OCI-LY1 (cell line): ENCODE data around the gene POLD2.

ENCODE experiments used
- CTCF ChIP-seq: fragments of 200-600 bp; sonication (generic), shearing (Covaris generic); IDR thresholded peaks from 2 replicates; pipeline ENCODE4 v1.5.1; 2017; ENCODE audit warnings: mild to moderate bottlenecking, antibody characterized with exemption, low read length, moderate library complexity, mixed read lengths
- EZH2 ChIP-seq: fragments of 200-600 bp; sonication (generic), shearing (Covaris generic); IDR thresholded peaks from 2 replicates; pipeline ENCODE4 v1.8.0; 2017; ENCODE audit warnings: borderline replicate concordance, mixed run types, mild to moderate bottlenecking, antibody characterized with exemption, low read length, moderate library complexity, mixed read lengths

- TF ChIP-seq EZH2 (no peak), CTCF (no peak)
These were observed 5.6 kb upstream of the POLD2 start for GRCh38 chr7:44128721-44129582.
